Loucy (cell line): ENCODE measurements around the gene MPP4.

Source experiments
- CTCF ChIP-seq: fragments of 200-600 bp; sonication (generic); conservative IDR thresholded peaks from 2 replicates; pipeline ENCODE4 v1.5.1; 2014; ENCODE audit warnings: mild to moderate bottlenecking, antibody characterized with exemption, low read length
- EZH2phosphoT487 ChIP-seq: fragments of 200-600 bp; IDR thresholded peaks from 2 replicates; pipeline ENCODE4 v1.6.1; 2018; ENCODE audit warnings: antibody characterized with exemption, mild to moderate bottlenecking, moderate library complexity, borderline replicate concordance

- TF ChIP-seq CTCF (no peak), EZH2phosphoT487 (no peak)
Measured at GRCh38 chr2:201656102-201656501, 42.3 kb downstream of the MPP4 start.
